GM21723 (cell line): ENCODE data around the gene CFP.
"Not testable (repeated sequence)": the region's sequence is repeated elsewhere in the genome, so short reads cannot be mapped to it uniquely, and the experiment has no call there.

ENCODE experiments used
- ATAC-seq: cut with Tn5 transposase; IDR thresholded peaks from one replicate; pipeline ENCODE4 v1.9.1; 2021; ENCODE audit warnings: mild to moderate bottlenecking, moderate library complexity; ENCODE audit not compliant: unreplicated experiment

CFP gene

DNA sequence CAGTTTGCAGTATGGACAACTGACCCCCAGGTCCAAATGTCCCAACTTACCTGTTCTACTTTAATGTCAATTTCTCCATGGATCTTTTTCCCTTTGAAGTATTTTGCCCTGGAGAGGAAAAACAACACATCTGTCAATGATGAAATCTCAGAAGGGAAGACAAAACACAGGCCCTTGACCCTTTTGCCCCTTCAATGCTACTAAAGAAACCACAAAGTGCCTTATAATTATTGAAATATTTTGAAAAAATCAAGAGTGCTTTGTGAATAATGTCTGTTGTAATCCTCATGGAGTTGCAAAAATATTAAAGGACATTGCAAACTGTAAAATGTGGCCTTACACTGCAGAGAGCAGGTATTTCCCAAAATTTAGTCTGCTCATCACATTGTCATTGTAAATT lies 22.6 kb downstream of the CFP start:
- no peak for ATAC-seq

DNA sequence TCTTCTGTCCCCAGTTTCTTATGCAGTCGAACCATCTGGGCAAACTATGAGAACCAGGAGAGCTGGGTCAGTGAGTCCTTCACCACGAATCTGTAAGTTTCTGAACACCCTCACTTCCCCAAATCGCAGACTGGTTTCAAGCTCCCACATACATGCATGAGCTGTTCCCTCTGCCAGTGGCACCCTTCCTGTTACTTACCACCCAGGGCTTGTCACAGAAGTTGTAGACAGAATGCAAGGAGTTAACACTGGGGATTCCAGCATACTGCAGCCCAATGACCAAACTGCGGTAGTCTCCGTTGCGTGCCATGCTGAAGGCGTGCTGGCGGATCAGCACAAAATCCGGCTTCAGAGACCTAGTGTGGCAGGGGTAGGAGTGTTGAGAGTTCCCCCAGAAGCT lies 24.7 kb downstream of the CFP start:
- ATAC-seq = no peak

- ATAC-seq = not testable (repeated sequence)
Measured at GRCh38 chrX:47603125-47603524, 26.6 kb downstream of the CFP start.

GRCh38 chrX:47597222-47597621 lies 32.5 kb downstream of the CFP start:
- no peak for ATAC-seq

GRCh38 chrX:47596256-47596655 lies 33.5 kb downstream of the CFP start:
- ATAC-seq = no peak

DNA sequence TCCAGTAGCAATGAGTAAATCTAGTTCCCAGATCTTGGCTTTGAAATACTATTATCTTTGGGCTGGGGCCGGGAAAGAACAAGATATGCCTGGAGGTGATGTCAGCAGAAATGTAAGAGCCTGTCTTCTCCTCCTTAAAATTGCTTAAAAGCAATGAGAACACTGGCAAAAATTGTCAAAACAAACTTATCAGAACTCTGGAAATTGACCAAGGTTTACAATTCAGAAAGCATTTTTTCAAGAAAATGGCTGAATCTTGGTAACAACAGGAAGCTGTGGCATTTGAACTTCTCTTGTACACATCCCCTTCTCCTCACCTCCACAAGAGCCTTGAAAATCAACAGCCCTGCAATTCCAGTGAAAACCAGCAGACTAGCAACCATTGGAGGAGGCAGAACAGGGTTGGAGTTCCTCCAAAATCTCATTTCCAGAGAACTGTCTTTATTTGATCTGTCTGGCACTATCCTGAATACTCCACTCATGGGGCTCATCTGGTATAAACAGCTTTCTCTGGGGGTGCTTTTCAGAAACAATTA lies 33.9 kb downstream of the CFP start:
- no peak for ATAC-seq

GRCh38 chrX:47593522-47593921 lies 36.2 kb downstream of the CFP start:
- ATAC-seq = no peak

DNA sequence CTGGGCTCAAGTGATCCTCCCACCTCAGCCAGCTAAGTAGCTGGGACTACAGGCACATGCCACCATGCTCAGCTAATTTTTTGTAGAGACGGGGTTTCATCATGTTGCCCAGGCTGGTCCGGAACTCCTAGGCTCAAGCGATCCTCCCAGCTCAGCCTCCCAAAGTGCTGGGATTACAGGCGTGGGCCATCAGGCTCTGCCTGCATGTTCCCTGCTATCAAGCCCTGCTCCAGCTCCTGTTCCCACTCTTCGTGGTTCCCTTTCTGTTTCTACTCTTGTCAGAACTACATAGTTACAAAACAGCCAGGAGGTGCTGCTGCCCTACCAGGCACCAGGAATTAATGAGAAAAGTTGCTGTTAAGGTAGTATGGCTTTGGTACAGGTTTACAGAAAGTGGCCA lies 38.7 kb downstream of the CFP start:
- ATAC-seq = no peak

GRCh38 chrX:47587906-47588735 lies 41.6 kb downstream of the CFP start:
- no peak for ATAC-seq

- no peak for ATAC-seq
Measured at GRCh38 chrX:47587091-47587891, 42.4 kb downstream of the CFP start.

- no peak for ATAC-seq
Measured at GRCh38 chrX:47586043-47586787, 43.5 kb downstream of the CFP start.

DNA sequence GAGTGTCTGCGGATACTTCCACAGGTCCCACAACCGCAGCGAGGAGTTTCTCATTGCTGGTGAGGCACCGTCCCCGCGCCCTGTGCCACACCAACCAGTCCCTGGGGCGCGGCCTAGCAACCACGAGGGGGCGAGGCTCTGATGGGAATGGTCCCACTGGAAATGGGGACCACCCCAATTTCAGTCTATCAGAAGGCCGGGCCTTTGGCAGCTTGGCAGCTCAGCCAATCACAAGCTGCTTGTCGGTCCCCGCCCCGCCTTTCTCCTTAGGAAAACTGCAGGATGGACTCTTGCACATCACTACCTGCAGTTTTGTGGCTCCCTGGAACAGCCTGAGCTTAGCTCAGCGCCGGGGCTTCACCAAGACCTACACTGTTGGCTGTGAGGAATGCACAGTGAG lies 44.5 kb downstream of the CFP start:
- no peak for ATAC-seq

GRCh38 chrX:47584714-47585113 lies 45.0 kb downstream of the CFP start:
- no peak for ATAC-seq

- no peak for ATAC-seq
Measured at GRCh38 chrX:47583240-47583861, 46.4 kb downstream of the CFP start.

DNA sequence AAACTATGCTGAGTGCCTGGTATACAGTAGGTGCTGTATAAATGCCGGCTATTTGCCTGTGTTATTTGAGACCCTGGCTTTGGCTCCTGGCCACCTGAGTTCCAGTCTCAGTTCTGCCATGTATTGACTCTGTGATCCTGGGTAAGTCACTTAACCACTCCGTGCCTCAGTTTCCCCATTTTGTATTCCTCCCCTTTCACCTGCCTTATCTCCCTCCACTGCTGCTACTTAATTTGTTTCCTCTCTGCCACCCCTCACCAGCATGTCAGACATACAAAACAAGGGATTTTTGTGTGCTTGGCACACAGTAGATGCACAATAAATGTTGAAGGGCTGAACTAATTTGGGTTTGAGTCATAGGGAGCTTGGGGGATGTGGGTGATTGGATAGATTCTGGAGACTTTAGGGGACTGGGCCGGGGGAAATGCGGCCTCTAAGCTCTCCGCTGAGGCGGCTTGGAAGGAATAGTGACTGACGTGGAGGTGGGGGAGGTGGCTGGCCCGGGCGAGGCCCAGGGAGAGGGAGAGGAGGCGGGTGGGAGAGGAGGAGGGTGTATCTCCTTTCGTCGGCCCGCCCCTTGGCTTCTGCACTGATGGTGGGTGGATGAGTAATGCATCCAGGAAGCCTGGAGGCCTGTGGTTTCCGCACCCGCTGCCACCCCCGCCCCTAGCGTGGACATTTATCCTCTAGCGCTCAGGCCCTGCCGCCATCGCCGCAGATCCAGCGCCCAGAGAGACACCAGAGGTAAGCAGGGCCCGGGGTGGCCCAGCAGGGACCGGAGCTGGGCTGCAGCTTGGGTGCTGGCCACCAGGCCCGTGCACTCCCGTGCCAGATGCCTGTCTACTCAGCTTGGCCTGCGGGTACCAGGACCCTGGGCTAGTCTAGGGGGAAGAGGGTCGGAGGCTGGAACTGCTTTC lies 47.7 kb downstream of the CFP start, which contains the start of gene TIMP1:
TSS of gene TIMP1 (plus strand) at position 706 of the 917 bp plus-strand sequence. CDS start 980 bp downstream, outside the sequence.
- peak; percentile 76 for ATAC-seq

DNA sequence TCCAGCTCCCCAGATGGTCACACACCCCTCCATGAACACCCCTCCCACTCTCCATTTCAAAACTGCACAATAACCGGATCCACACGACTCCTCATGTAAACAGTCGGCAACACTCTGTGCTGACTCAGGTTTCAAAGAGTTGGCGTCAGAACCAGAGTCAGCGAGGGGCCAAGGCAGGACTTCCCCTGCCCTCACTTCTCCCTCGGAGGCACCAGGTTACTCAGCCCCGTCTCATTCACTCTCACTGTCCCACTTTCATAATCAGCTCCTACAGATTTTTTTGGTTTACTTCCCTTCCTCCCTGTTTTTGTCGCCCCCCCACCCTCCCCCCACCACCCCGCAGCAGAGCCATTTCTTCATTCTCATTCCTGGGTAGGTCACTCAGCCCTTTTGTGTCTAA lies 50.2 kb downstream of the CFP start:
- ATAC-seq = no peak

GRCh38 chrX:47578692-47579091 lies 51.0 kb downstream of the CFP start:
- no peak for ATAC-seq

GRCh38 chrX:47577901-47578300 lies 51.8 kb downstream of the CFP start:
- no peak for ATAC-seq

- ATAC-seq = no peak
Measured at GRCh38 chrX:47577424-47577823, 52.3 kb downstream of the CFP start.
